ENCODE measurements around the gene TTLL12. TPM values are rescaled to one million over a fixed set of nuclear protein-coding genes. Genes with fewer than 3 reads are reported as not detected.

The TTLL12 gene
- total RNA-seq, 4 donors from 2014 or later, result 109 to 211 (median 122) TPM

DNA sequence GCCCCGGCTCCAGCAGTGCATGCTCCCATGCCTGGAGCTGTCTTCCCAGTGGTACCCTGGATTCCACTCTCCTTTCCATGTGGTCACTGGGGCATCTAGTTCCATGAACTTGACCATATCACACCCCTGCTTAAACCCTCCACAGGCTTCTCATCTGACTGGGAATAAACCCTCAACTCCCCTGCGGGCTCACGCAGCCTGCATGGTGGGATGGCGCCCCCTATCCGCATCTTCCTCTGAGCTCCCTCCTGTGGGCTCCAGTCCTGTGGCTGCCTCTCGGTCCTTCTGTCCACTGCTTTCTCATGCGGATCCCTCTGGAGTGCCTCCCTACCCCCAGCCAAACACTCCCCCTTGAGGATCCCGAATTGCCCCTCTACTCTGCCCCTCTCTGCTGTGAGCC, 41.4 kb upstream of the TTLL12 start:
- DNase-seq, result no peak
- no peaks in the 10 kb centered on the region for H3K36me3 ChIP-seq
- H3K9me3 ChIP-seq, result no peaks in the 10 kb centered on the region
- H3K4me1 ChIP-seq, result peaks cover 0 to 16% (median 0%) of the 10 kb centered on the region in 3 donors
- H3K27me3 ChIP-seq, result peaks cover 0 to 16% (median 0%) of the 10 kb centered on the region in 4 donors
- no peak overlapping the region for H3K4me3 ChIP-seq
- no peak overlapping the region for H3K27ac ChIP-seq
- no peak for TF ChIP-seq POLR2A (IDR thresholded peaks at IDR 0.05)
- TF ChIP-seq, protein P1, sequence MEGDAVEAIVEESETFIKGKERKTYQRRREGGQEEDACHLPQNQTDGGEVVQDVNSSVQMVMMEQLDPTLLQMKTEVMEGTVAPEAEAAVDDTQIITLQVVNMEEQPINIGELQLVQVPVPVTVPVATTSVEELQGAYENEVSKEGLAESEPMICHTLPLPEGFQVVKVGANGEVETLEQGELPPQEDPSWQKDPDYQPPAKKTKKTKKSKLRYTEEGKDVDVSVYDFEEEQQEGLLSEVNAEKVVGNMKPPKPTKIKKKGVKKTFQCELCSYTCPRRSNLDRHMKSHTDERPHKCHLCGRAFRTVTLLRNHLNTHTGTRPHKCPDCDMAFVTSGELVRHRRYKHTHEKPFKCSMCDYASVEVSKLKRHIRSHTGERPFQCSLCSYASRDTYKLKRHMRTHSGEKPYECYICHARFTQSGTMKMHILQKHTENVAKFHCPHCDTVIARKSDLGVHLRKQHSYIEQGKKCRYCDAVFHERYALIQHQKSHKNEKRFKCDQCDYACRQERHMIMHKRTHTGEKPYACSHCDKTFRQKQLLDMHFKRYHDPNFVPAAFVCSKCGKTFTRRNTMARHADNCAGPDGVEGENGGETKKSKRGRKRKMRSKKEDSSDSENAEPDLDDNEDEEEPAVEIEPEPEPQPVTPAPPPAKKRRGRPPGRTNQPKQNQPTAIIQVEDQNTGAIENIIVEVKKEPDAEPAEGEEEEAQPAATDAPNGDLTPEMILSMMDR (IDR thresholded peaks at IDR 0.05), result peak in 3 of 6 experiments; percentile 9 to 33 (median 10)
- intact Hi-C loops (cut with DNase I), result no loop called here
- WGBS, 2 donors, result 47 to 50% methylated on average over 8 of the region's 8 CpGs

DNA sequence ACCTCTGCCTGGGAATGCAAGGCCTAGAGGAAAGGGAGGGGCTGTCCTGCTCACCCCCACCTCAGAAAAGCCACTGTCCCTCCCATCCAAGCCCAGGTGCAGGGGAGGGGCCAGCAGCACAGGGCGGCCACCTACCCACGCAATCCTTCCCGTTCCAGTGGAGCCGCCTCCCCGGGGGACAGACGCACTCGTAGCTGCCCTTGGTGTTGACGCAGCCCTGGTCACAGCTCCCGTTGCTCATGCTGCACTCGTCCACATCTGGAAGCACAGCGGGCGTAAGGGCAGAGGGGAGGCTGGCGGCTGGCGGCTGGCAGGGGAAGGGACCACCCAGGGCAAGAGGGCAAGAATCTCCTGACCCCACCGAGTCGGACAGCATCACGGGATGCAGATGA, 40.3 kb upstream of the TTLL12 start:
- no peak overlapping the region for H3K27ac ChIP-seq
- H3K9me3 ChIP-seq, result no peaks in the 10 kb centered on the region
- intact Hi-C loops (cut with DNase I), result no loop called here
- H3K4me3 ChIP-seq, result no peak overlapping the region
- no peaks in the 10 kb centered on the region for H3K36me3 ChIP-seq
- no peak for DNase-seq
- peaks cover 0 to 22% (median 0%) of the 10 kb centered on the region in 3 donors for H3K4me1 ChIP-seq
- H3K27me3 ChIP-seq, result peaks cover 0 to 10% (median 0%) of the 10 kb centered on the region in 4 donors
- TF ChIP-seq, protein P1 (IDR thresholded peaks at IDR 0.05), result no peak
- no peak for TF ChIP-seq POLR2A (IDR thresholded peaks at IDR 0.05)
- WGBS, 2 donors, result 77% methylated on average over 14 of the region's 17 CpGs; no CpG with 5 or more reads in 1 of the 2 donors

DNA sequence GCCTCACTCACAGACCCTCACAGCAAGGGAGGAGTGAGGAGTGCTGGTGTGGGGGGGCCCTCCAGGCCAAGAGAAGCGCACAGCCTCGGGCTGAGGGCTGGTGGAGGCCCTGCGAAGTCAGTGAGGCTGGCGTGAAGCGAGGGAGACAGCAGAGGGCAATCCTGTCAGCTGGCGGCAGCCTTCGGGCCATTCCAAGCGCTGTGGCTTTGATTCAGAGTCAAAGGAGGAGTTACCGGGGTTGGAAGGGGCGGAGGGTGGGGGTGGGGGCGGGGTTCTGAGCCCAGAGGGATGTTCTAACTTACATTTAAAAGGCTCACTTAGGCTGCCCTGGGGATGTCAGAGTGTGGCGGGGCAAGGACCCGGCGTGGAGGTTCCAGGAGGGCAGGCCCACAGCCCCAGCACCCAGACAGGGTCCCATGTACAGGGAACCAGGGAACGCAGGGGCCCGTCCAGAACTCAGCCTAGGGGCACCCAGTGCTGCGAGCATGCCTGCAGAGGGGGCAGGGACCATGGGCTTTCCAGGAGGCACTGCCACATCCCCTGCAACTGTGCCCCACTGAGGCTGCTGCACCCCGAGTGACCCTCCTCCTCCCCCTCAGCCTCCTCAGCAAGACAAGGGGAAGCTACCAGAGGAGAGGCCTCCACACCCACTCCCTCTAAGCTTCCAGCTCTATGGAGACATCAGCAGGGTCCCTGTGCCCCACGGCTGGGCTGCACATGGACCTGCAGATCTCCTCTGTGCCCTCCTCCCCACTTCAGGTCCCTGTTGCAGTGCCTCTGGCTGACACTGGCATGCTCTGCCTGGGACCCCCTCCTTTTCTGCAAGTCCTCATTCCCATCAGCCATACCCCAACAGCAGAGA, 39.7 kb upstream of the TTLL12 start:
- Histone ChIP-seq H3K27ac (no peak overlapping the region), H3K27me3 (peaks cover 0 to 3% (median 0%) of the 10 kb centered on the region in 4 donors), H3K4me3 (no peak overlapping the region), H3K36me3 (no peaks in the 10 kb centered on the region), H3K4me1 (peaks cover 0 to 25% (median 0%) of the 10 kb centered on the region in 3 donors), H3K9me3 (no peaks in the 10 kb centered on the region)
- intact Hi-C loops (cut with DNase I), result no loop called here
- DNase-seq, result no peak
- WGBS, 2 donors, result 36 to 44% methylated on average over 11 to 13 of the region's 19 CpGs
- TF ChIP-seq, protein P1 (IDR thresholded peaks at IDR 0.05), result no peak
- no peak for TF ChIP-seq POLR2A (IDR thresholded peaks at IDR 0.05)

DNA sequence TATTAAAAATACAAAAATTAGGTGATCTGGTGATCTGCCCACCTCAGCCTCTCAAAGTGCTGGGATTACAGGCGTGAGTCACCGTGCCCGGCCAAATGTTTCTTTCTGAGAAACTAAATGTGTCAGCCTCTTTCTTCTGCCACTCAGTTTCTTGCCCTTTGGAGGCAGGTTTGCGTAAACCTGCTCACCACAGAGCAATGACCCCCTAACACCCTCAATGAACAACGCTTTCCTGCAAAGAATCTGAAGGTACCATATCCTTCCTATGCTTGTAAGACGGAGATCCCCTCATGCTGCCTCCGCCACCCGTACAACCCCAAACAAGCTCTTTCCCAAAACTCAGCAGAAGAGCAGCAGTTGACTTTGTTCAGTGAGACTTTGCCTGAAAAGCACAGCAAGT, 38.7 kb upstream of the TTLL12 start:
- no peaks in the 10 kb centered on the region for H3K36me3 ChIP-seq
- intact Hi-C loops (cut with DNase I), result no loop called here
- no peak for TF ChIP-seq POLR2A (IDR thresholded peaks at IDR 0.05)
- TF ChIP-seq, protein P1 (IDR thresholded peaks at IDR 0.05), result no peak
- H3K4me3 ChIP-seq, result no peak overlapping the region
- peaks cover 0 to 22% (median 0%) of the 10 kb centered on the region in 3 donors for H3K4me1 ChIP-seq
- no peaks in the 10 kb centered on the region for H3K9me3 ChIP-seq
- WGBS, 2 donors, result 78 to 84% methylated on average over 8 of the region's 8 CpGs
- no peak overlapping the region for H3K27ac ChIP-seq
- DNase-seq, result no peak
- H3K27me3 ChIP-seq, result no peaks in the 10 kb centered on the region

DNA sequence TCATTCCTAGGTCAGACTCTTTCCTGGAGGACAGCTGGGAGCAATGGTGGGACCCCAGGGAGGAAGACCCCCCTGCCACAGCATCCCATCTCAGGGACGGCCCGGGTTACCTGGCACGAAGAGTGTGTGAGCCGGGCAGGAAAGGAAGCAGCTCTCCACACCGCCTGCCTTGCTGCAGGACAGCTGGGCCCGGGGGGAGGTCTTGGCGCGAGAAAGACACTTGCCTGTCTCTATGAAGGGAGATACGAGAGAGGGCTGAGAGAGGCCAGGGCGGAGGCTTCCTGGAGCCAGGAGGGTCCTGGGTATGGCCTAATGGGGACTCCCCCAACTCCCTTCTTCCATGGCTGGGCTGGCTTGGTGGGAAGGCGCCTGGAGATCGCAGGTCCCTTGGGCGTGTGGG, 36.1 kb upstream of the TTLL12 start:
- TF ChIP-seq, protein P1 (IDR thresholded peaks at IDR 0.05), result no peak
- no peak for TF ChIP-seq POLR2A (IDR thresholded peaks at IDR 0.05)
- H3K27me3 ChIP-seq, result peaks cover 0 to under 1% (median 0%) of the 10 kb centered on the region in 4 donors
- 83% methylated on average over 6 of the region's 13 CpGs; no CpG with 5 or more reads in 1 of the 2 donors for WGBS, 2 donors
- H3K36me3 ChIP-seq, result no peaks in the 10 kb centered on the region
- no peak for DNase-seq
- no peak overlapping the region for H3K4me3 ChIP-seq
- no peaks in the 10 kb centered on the region for H3K9me3 ChIP-seq
- peaks cover 0 to 22% (median 0%) of the 10 kb centered on the region in 3 donors for H3K4me1 ChIP-seq
- no peak overlapping the region for H3K27ac ChIP-seq
- intact Hi-C loops (cut with DNase I), result no loop called here

Measured in esophagus squamous epithelium (tissue), 5 donors.